Measurements from ENCODE around the gene CNST.

The CNST gene

GRCh38 chr1:246533371-246533905, 32.8 kb upstream of the CNST start:
- H3K4me1 ChIP-seq (ENCODE audit: control insufficient read depth, insufficient read depth, low read length, unreplicated experiment) = no peaks in the 10 kb centered on the region
- no peak overlapping the region for H3K27ac ChIP-seq (ENCODE audit: low read depth, low read length)
- H2AFZ ChIP-seq (ENCODE audit: low read length, unreplicated experiment) = no peak overlapping the region
- peaks cover 23% of the 10 kb centered on the region for H3K27me3 ChIP-seq (ENCODE audit: insufficient read depth, low read length)
- no peak overlapping the region for H3K4me3 ChIP-seq (ENCODE audit: low read depth, low read length)
- no peaks in the 10 kb centered on the region for H3K79me2 ChIP-seq (ENCODE audit: control insufficient read depth, insufficient read depth, low read length, unreplicated experiment)
- H3K36me3 ChIP-seq (ENCODE audit: insufficient read depth, low read length) = no peaks in the 10 kb centered on the region

GRCh38 chr1:246534114-246534513, 32.1 kb upstream of the CNST start:
- no peak overlapping the region for H2AFZ ChIP-seq (ENCODE audit: low read length, unreplicated experiment)
- H3K36me3 ChIP-seq (ENCODE audit: insufficient read depth, low read length) = no peaks in the 10 kb centered on the region
- H3K79me2 ChIP-seq (ENCODE audit: control insufficient read depth, insufficient read depth, low read length, unreplicated experiment) = no peaks in the 10 kb centered on the region
- H3K27me3 ChIP-seq (ENCODE audit: insufficient read depth, low read length) = peaks cover 23% of the 10 kb centered on the region
- no peak overlapping the region for H3K4me3 ChIP-seq (ENCODE audit: low read depth, low read length)
- H3K4me1 ChIP-seq (ENCODE audit: control insufficient read depth, insufficient read depth, low read length, unreplicated experiment) = no peaks in the 10 kb centered on the region
- H3K27ac ChIP-seq (ENCODE audit: low read depth, low read length) = no peak overlapping the region

GRCh38 chr1:246537441-246537840, 28.8 kb upstream of the CNST start:
- no peak overlapping the region for H3K4me3 ChIP-seq (ENCODE audit: low read depth, low read length)
- no peaks in the 10 kb centered on the region for H3K79me2 ChIP-seq (ENCODE audit: control insufficient read depth, insufficient read depth, low read length, unreplicated experiment)
- H2AFZ ChIP-seq (ENCODE audit: low read length, unreplicated experiment) = no peak overlapping the region
- H3K27me3 ChIP-seq (ENCODE audit: insufficient read depth, low read length) = peaks cover 22% of the 10 kb centered on the region
- no peaks in the 10 kb centered on the region for H3K4me1 ChIP-seq (ENCODE audit: control insufficient read depth, insufficient read depth, low read length, unreplicated experiment)
- H3K27ac ChIP-seq (ENCODE audit: low read depth, low read length) = no peak overlapping the region
- peaks cover 9% of the 10 kb centered on the region for H3K36me3 ChIP-seq (ENCODE audit: insufficient read depth, low read length)

GRCh38 chr1:246537887-246538286, 28.4 kb upstream of the CNST start:
- no peaks in the 10 kb centered on the region for H3K79me2 ChIP-seq (ENCODE audit: control insufficient read depth, insufficient read depth, low read length, unreplicated experiment)
- H3K36me3 ChIP-seq (ENCODE audit: insufficient read depth, low read length) = peaks cover 11% of the 10 kb centered on the region
- H3K4me3 ChIP-seq (ENCODE audit: low read depth, low read length) = no peak overlapping the region
- H3K4me1 ChIP-seq (ENCODE audit: control insufficient read depth, insufficient read depth, low read length, unreplicated experiment) = no peaks in the 10 kb centered on the region
- no peak overlapping the region for H2AFZ ChIP-seq (ENCODE audit: low read length, unreplicated experiment)
- H3K27me3 ChIP-seq (ENCODE audit: insufficient read depth, low read length) = peaks cover 17% of the 10 kb centered on the region
- no peak overlapping the region for H3K27ac ChIP-seq (ENCODE audit: low read depth, low read length)

- H3K4me3 ChIP-seq (ENCODE audit: low read depth, low read length) = no peak overlapping the region
- peaks cover 17% of the 10 kb centered on the region for H3K36me3 ChIP-seq (ENCODE audit: insufficient read depth, low read length)
- no peaks in the 10 kb centered on the region for H3K27me3 ChIP-seq (ENCODE audit: insufficient read depth, low read length)
- no peaks in the 10 kb centered on the region for H3K4me1 ChIP-seq (ENCODE audit: control insufficient read depth, insufficient read depth, low read length, unreplicated experiment)
- H3K79me2 ChIP-seq (ENCODE audit: control insufficient read depth, insufficient read depth, low read length, unreplicated experiment) = no peaks in the 10 kb centered on the region
- H2AFZ ChIP-seq (ENCODE audit: low read length, unreplicated experiment) = no peak overlapping the region
- H3K27ac ChIP-seq (ENCODE audit: low read depth, low read length) = no peak overlapping the region
Observed at GRCh38 chr1:246540738-246541491, 25.3 kb upstream of the CNST start.

GRCh38 chr1:246544001-246544400, 22.3 kb upstream of the CNST start:
- Histone ChIP-seq H2AFZ (ENCODE audit: low read length, unreplicated experiment) (no peak overlapping the region), H3K27ac (ENCODE audit: low read depth, low read length) (no peak overlapping the region), H3K4me3 (ENCODE audit: low read depth, low read length) (no peak overlapping the region), H3K79me2 (ENCODE audit: control insufficient read depth, insufficient read depth, low read length, unreplicated experiment) (no peaks in the 10 kb centered on the region), H3K36me3 (ENCODE audit: insufficient read depth, low read length) (peaks cover 24% of the 10 kb centered on the region), H3K27me3 (ENCODE audit: insufficient read depth, low read length) (no peaks in the 10 kb centered on the region), H3K4me1 (ENCODE audit: control insufficient read depth, insufficient read depth, low read length, unreplicated experiment) (no peaks in the 10 kb centered on the region)

- H2AFZ ChIP-seq (ENCODE audit: low read length, unreplicated experiment) = no peak overlapping the region
- peaks cover 13% of the 10 kb centered on the region for H3K36me3 ChIP-seq (ENCODE audit: insufficient read depth, low read length)
- H3K27ac ChIP-seq (ENCODE audit: low read depth, low read length) = no peak overlapping the region
- H3K4me3 ChIP-seq (ENCODE audit: low read depth, low read length) = no peak overlapping the region
- no peaks in the 10 kb centered on the region for H3K4me1 ChIP-seq (ENCODE audit: control insufficient read depth, insufficient read depth, low read length, unreplicated experiment)
- peaks cover 6% of the 10 kb centered on the region for H3K79me2 ChIP-seq (ENCODE audit: control insufficient read depth, insufficient read depth, low read length, unreplicated experiment)
- no peaks in the 10 kb centered on the region for H3K27me3 ChIP-seq (ENCODE audit: insufficient read depth, low read length)
Observed at GRCh38 chr1:246549665-246550064, 16.6 kb upstream of the CNST start.

GRCh38 chr1:246550402-246550801, 15.9 kb upstream of the CNST start:
- Histone ChIP-seq H3K27me3 (ENCODE audit: insufficient read depth, low read length) (no peaks in the 10 kb centered on the region), H3K4me1 (ENCODE audit: control insufficient read depth, insufficient read depth, low read length, unreplicated experiment) (no peaks in the 10 kb centered on the region), H3K79me2 (ENCODE audit: control insufficient read depth, insufficient read depth, low read length, unreplicated experiment) (peaks cover 6% of the 10 kb centered on the region), H3K36me3 (ENCODE audit: insufficient read depth, low read length) (peaks cover 20% of the 10 kb centered on the region), H3K4me3 (ENCODE audit: low read depth, low read length) (no peak overlapping the region), H3K27ac (ENCODE audit: low read depth, low read length) (no peak overlapping the region), H2AFZ (ENCODE audit: low read length, unreplicated experiment) (no peak overlapping the region)

GRCh38 chr1:246552110-246552509, 14.1 kb upstream of the CNST start:
- H3K27me3 ChIP-seq (ENCODE audit: insufficient read depth, low read length) = no peaks in the 10 kb centered on the region
- peaks cover 31% of the 10 kb centered on the region for H3K36me3 ChIP-seq (ENCODE audit: insufficient read depth, low read length)
- H2AFZ ChIP-seq (ENCODE audit: low read length, unreplicated experiment) = no peak overlapping the region
- peaks cover 6% of the 10 kb centered on the region for H3K79me2 ChIP-seq (ENCODE audit: control insufficient read depth, insufficient read depth, low read length, unreplicated experiment)
- no peak overlapping the region for H3K4me3 ChIP-seq (ENCODE audit: low read depth, low read length)
- H3K4me1 ChIP-seq (ENCODE audit: control insufficient read depth, insufficient read depth, low read length, unreplicated experiment) = no peaks in the 10 kb centered on the region
- H3K27ac ChIP-seq (ENCODE audit: low read depth, low read length) = no peak overlapping the region

- Histone ChIP-seq H3K27me3 (ENCODE audit: insufficient read depth, low read length) (no peaks in the 10 kb centered on the region), H3K4me1 (ENCODE audit: control insufficient read depth, insufficient read depth, low read length, unreplicated experiment) (no peaks in the 10 kb centered on the region), H3K4me3 (ENCODE audit: low read depth, low read length) (no peak overlapping the region), H2AFZ (ENCODE audit: low read length, unreplicated experiment) (no peak overlapping the region), H3K79me2 (ENCODE audit: control insufficient read depth, insufficient read depth, low read length, unreplicated experiment) (peaks cover 6% of the 10 kb centered on the region), H3K27ac (ENCODE audit: low read depth, low read length) (no peak overlapping the region), H3K36me3 (ENCODE audit: insufficient read depth, low read length) (peaks cover 24% of the 10 kb centered on the region)
Observed at GRCh38 chr1:246554201-246554600, 12.1 kb upstream of the CNST start.

GRCh38 chr1:246558041-246558440, 8.2 kb upstream of the CNST start:
- Histone ChIP-seq H3K36me3 (ENCODE audit: insufficient read depth, low read length) (peaks cover 39% of the 10 kb centered on the region), H3K27ac (ENCODE audit: low read depth, low read length) (no peak overlapping the region), H3K4me3 (ENCODE audit: low read depth, low read length) (no peak overlapping the region), H3K27me3 (ENCODE audit: insufficient read depth, low read length) (no peaks in the 10 kb centered on the region), H2AFZ (ENCODE audit: low read length, unreplicated experiment) (no peak overlapping the region), H3K79me2 (ENCODE audit: control insufficient read depth, insufficient read depth, low read length, unreplicated experiment) (peaks cover 6% of the 10 kb centered on the region), H3K4me1 (ENCODE audit: control insufficient read depth, insufficient read depth, low read length, unreplicated experiment) (no peaks in the 10 kb centered on the region)
